HFFc6 (cell line): ENCODE data around the gene ALDH16A1. TPM values are rescaled to one million over a fixed set of nuclear protein-coding genes. Genes with fewer than 3 reads are reported as not detected.

Experiments used
- DNase-seq: peaks from one replicate; pipeline ENCODE4 v3.0.0-alpha.2; 2018
- H3K27ac Mint-ChIP-seq: 2 replicates; pipeline ENCODE4 v1.8.0; 2020; ENCODE audit warnings: mild to moderate bottlenecking, mixed read lengths
- H3K27me3 Mint-ChIP-seq: 2 replicates; pipeline ENCODE4 v1.8.0; 2021; ENCODE audit warnings: mild to moderate bottlenecking, moderate library complexity, mixed read lengths; ENCODE audit not compliant: insufficient read depth
- H3K36me3 Mint-ChIP-seq: 2 replicates; pipeline ENCODE4 v1.8.0; 2021; ENCODE audit warnings: low read depth, mixed read lengths
- H3K4me1 Mint-ChIP-seq: 2 replicates; pipeline ENCODE4 v1.8.0; 2020; ENCODE audit warnings: low read depth, mixed read lengths
- H3K4me3 Mint-ChIP-seq: 2 replicates; pipeline ENCODE4 v1.8.0; 2020; ENCODE audit warnings: mild to moderate bottlenecking, moderate library complexity, mixed read lengths
- H3K9me3 Mint-ChIP-seq: 2 replicates; pipeline ENCODE4 v1.8.0; 2020; ENCODE audit warnings: mild to moderate bottlenecking, mixed read lengths
- total RNA-seq, 6 experiments: library from RNA; stranded (reverse); fragmentation: NEBNext Ultra II Directional; extraction: Animal tissue kit (Norgen Biotek cat#: 25700); gene quantifications; 2 replicates in 1 of 6; 3 replicates in 5 of 6; pipeline ENCODE4 v1.2.3, GENCODE V29; 2021
- TF ChIP-seq, protein P1 (sequence below): fragments of 200-600 bp; sonication (generic); IDR thresholded peaks from 2 replicates; pipeline ENCODE4 v1.5.0; 2021; ENCODE audit warnings: antibody characterized with exemption, mild to moderate bottlenecking

ALDH16A1 gene
- total RNA-seq, 6 experiments from 2014 or later, result 13.9 to 23.0 (median 19.8) TPM

- H3K27me3 Mint-ChIP-seq, result no peaks in the 10 kb centered on the region; the same call in 1 of the 2 replicates
- H3K27ac Mint-ChIP-seq, result no peak overlapping the region
- peaks cover 18% of the 10 kb centered on the region; the same call in 1 of the 2 replicates for H3K36me3 Mint-ChIP-seq
- no peak for DNase-seq
- TF ChIP-seq, protein P1, sequence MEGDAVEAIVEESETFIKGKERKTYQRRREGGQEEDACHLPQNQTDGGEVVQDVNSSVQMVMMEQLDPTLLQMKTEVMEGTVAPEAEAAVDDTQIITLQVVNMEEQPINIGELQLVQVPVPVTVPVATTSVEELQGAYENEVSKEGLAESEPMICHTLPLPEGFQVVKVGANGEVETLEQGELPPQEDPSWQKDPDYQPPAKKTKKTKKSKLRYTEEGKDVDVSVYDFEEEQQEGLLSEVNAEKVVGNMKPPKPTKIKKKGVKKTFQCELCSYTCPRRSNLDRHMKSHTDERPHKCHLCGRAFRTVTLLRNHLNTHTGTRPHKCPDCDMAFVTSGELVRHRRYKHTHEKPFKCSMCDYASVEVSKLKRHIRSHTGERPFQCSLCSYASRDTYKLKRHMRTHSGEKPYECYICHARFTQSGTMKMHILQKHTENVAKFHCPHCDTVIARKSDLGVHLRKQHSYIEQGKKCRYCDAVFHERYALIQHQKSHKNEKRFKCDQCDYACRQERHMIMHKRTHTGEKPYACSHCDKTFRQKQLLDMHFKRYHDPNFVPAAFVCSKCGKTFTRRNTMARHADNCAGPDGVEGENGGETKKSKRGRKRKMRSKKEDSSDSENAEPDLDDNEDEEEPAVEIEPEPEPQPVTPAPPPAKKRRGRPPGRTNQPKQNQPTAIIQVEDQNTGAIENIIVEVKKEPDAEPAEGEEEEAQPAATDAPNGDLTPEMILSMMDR, result no peak
- H3K4me1 Mint-ChIP-seq, result peaks cover 34% of the 10 kb centered on the region
- no peaks in the 10 kb centered on the region for H3K9me3 Mint-ChIP-seq
- no peak overlapping the region for H3K4me3 Mint-ChIP-seq
Observed at GRCh38 chr19:49448432-49448786, 4.6 kb upstream of the ALDH16A1 start.

- Mint-ChIP-seq H3K4me1 (peaks cover 27% of the 10 kb centered on the region), H3K4me3 (peak overlapping the region; percentile 95), H3K36me3 (peaks cover 18% of the 10 kb centered on the region; the same call in 1 of the 2 replicates), H3K27ac (no peak overlapping the region), H3K9me3 (no peaks in the 10 kb centered on the region), H3K27me3 (no peaks in the 10 kb centered on the region; the same call in 1 of the 2 replicates)
- DNase-seq, result no peak
- TF ChIP-seq, protein P1, result no peak
Observed at GRCh38 chr19:49450405-49450804, 2.6 kb upstream of the ALDH16A1 start.

DNA sequence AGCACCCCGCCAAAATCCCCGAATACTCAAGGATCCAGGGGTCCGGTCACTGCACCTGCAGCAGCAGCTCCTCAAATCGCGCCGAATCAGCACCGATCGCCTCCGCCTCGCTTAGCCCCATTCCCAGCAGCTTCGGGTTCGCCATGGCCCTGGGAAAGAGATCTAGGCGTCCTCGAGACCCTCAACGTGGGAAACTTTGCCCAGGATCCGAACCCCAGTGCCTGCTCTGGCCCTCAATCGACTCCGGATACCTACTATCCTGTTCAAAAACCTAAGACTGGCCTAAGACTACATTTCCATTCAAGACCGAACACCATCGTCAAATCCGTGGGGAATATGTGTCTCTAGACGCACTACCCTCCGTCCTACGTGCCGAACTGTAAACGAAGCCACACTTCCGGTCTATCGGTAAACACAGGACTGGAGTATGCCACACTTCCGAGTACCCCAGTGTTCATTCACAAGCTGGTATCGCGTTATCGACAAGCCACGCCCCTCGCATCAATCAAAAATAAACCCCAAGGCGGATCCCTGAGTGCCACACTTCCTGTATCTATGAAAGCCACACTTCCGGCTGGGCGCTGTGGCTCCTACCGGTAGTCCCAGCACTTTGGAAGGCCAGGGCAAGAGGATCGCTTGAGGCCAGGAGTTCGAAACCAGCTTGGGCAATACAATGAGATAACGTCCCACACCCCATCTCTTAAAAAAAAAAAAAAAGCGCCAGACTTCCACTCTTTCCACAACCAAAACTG is 1.4 kb upstream of the ALDH16A1 start, which contains the start of gene PIH1D1:
Gene PIH1D1 (minus strand): TSS at position 385 of the 752 bp plus-strand sequence. CDS start 240 bp downstream, at position 145.
- TF ChIP-seq, protein P1, result no peak; the same call in 1 of the 2 replicates
- H3K27ac Mint-ChIP-seq, result peak within 1 kb of the TSS; percentile 99
- peaks cover 12% of the 10 kb centered on the region; the same call in 1 of the 2 replicates for H3K36me3 Mint-ChIP-seq
- no peaks in the 10 kb centered on the region; the same call in 1 of the 2 replicates for H3K27me3 Mint-ChIP-seq
- DNase-seq, result peak; percentile 99
- no peaks in the 10 kb centered on the region for H3K9me3 Mint-ChIP-seq
- H3K4me1 Mint-ChIP-seq, result peaks cover 35% of the 10 kb centered on the region
- peak within 1 kb of the TSS; percentile 95 for H3K4me3 Mint-ChIP-seq

GRCh38 chr19:49453757-49454240 is 774 bp downstream of the ALDH16A1 start:
- DNase-seq, result no peak
- Mint-ChIP-seq H3K4me1 (peaks cover 28% of the 10 kb centered on the region), H3K27me3 (no peaks in the 10 kb centered on the region; the same call in 1 of the 2 replicates), H3K4me3 (peak overlapping the region; percentile 95), H3K9me3 (no peaks in the 10 kb centered on the region), H3K36me3 (peaks cover 4% of the 10 kb centered on the region; the same call in 1 of the 2 replicates), H3K27ac (peak overlapping the region; percentile 99)
- TF ChIP-seq, protein P1, result no peak

DNA sequence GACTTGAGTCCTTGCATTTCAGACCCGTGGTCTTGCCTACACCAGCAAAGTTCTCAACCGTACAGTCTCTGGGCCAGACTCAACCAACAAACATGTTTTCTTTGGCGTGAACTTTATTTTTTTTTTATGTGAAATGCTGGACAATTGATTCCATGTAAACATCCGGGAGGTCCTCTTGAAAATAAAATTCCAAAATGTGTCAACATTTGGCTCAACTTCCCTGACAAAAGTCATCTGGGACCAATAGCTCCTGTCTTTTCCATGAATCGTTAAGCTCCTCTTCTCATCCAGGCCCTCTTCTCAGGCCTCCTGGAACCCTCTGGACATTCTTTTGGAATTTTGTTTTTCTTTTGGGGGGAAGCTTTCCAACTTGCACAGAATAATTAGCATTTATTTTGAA is 2.7 kb downstream of the ALDH16A1 start:
- peak overlapping the region; percentile 53 for H3K27ac Mint-ChIP-seq
- no peak overlapping the region; the same call in 1 of the 2 replicates for H3K4me3 Mint-ChIP-seq

More for the DNA sequence above, 2.7 kb downstream of the ALDH16A1 start:
- no peaks in the 10 kb centered on the region; the same call in 1 of the 2 replicates for H3K27me3 Mint-ChIP-seq
- no peak for DNase-seq
- peaks cover 20% of the 10 kb centered on the region for H3K4me1 Mint-ChIP-seq
- no peaks in the 10 kb centered on the region for H3K9me3 Mint-ChIP-seq
- TF ChIP-seq, protein P1, result no peak
- H3K36me3 Mint-ChIP-seq, result peaks cover 4% of the 10 kb centered on the region; the same call in 1 of the 2 replicates
